OCI-LY7 (cell line): ENCODE measurements around the gene PCDHGB5. TPM values are rescaled to one million over a fixed set of nuclear protein-coding genes. Genes with fewer than 3 reads are reported as not detected.

Source experiments
- BruUV-seq: library from RNA; stranded (reverse); fragments of 400-500 nt; replicated peaks from 2 replicates; lab custom pipeline; 2021; lab: Mats Ljungman, UMichigan
- CTCF ChIA-PET: fragments of 300-600 bp; sonication (Branson Sonifier 250); formaldehyde crosslinking; loops from one replicate; lab custom pipeline; 2022; ENCODE audit warnings: antibody characterized with exemption; ENCODE audit not compliant: unreplicated experiment; lab: Charles Lee
- POLR2A ChIA-PET: fragments of 300-600 bp; sonication (Branson Sonifier 250); formaldehyde crosslinking; loops from one replicate; lab custom pipeline; 2022; ENCODE audit warnings: antibody characterized with exemption; lab: Charles Lee
- DNase-seq: peaks from one replicate; pipeline ENCODE4 v3.0.0-alpha.2; 2015; ENCODE audit warnings: low spot score
- H2AFZ ChIP-seq: fragments of 200-600 bp; sonication (generic), shearing (Covaris generic); 2 replicates; pipeline ENCODE4 v1.6.1; 2014; ENCODE audit warnings: mild to moderate bottlenecking, antibody characterized with exemption, low read length, moderate library complexity
- H3K27ac ChIP-seq: fragments of 200-600 bp; sonication (generic); 2 replicates; pipeline ENCODE4 v1.5.1; 2014; ENCODE audit warnings: mixed run types, low read depth, mild to moderate bottlenecking, moderate library complexity, low read length, inconsistent platforms; ENCODE audit not compliant: poor library complexity, severe bottlenecking
- H3K36me3 ChIP-seq: fragments of 200-600 bp; sonication (generic); 2 replicates; pipeline ENCODE4 v1.6.1; 2014; ENCODE audit warnings: mild to moderate bottlenecking, antibody characterized with exemption, low read length, moderate library complexity, mixed read lengths; ENCODE audit not compliant: insufficient read depth
- H3K4me1 ChIP-seq: fragments of 200-600 bp; sonication (generic); 2 replicates; pipeline ENCODE4 v1.5.1; 2014; ENCODE audit warnings: mild to moderate bottlenecking, low read length; ENCODE audit not compliant: insufficient read depth, poor library complexity, severe bottlenecking
- H3K4me2 ChIP-seq: fragments of 200-600 bp; sonication (generic); 2 replicates; pipeline ENCODE4 v1.6.1; 2014; ENCODE audit warnings: mild to moderate bottlenecking, low read length
- H3K4me3 ChIP-seq: fragments of 200-600 bp; sonication (generic); 2 replicates; pipeline ENCODE4 v1.5.1; 2014; ENCODE audit warnings: mild to moderate bottlenecking, low read depth, low read length; ENCODE audit not compliant: poor library complexity, severe bottlenecking
- H3K79me2 ChIP-seq: fragments of 200-600 bp; sonication (generic); 2 replicates; pipeline ENCODE4 v1.6.1; 2016; ENCODE audit warnings: low read depth, mild to moderate bottlenecking, low read length, moderate library complexity, mixed read lengths; ENCODE audit not compliant: insufficient read depth
- H3K9me2 ChIP-seq: fragments of 200-600 bp; sonication (generic); 2 replicates; pipeline ENCODE4 v1.6.1; 2016; ENCODE audit warnings: mild to moderate bottlenecking, low read length, mixed read lengths; ENCODE audit not compliant: insufficient read depth
- H3K9me3 ChIP-seq: fragments of 200-600 bp; sonication (generic); 2 replicates; pipeline ENCODE4 v1.6.1; 2014; ENCODE audit warnings: mild to moderate bottlenecking, mixed run types, low read length, mixed read lengths
- H4K20me1 ChIP-seq: fragments of 200-600 bp; sonication (generic); 2 replicates; pipeline ENCODE4 v1.6.1; 2014; ENCODE audit warnings: mild to moderate bottlenecking, antibody characterized with exemption, low read length, moderate library complexity, mixed read lengths; ENCODE audit not compliant: insufficient read depth
- CTCF ChIP-seq: fragments of 200-600 bp; sonication (generic); conservative IDR thresholded peaks from 2 replicates; pipeline ENCODE4 v1.5.1; 2014; ENCODE audit warnings: mild to moderate bottlenecking, antibody characterized with exemption, low read length, moderate library complexity, mixed read lengths
- EZH2phosphoT487 ChIP-seq: fragments of 200-600 bp; sonication (generic); IDR thresholded peaks from 2 replicates; pipeline ENCODE4 v1.6.1; 2018; ENCODE audit warnings: low read depth, borderline replicate concordance, mild to moderate bottlenecking, mixed run types, antibody characterized with exemption, low read length, moderate library complexity, mixed read lengths
- intact Hi-C: fragments of 100-400 bp; cut with micrococcal nuclease; formaldehyde crosslinking; loops from one replicate; pipeline ENCODE4 v1.10.0; 2022; ENCODE audit not compliant: unreplicated experiment
- total RNA-seq, 2 experiments: library from RNA; depleted of rRNA in 1 of 2; stranded (reverse); fragments of >200 nt in 1 of 2; shearing (Covaris generic) in 1 of 2; gene quantifications; 2 replicates each; pipeline ENCODE4 v1.2.3, GENCODE V29; 2014 to 2022

The PCDHGB5 gene
- total RNA-seq, 2 experiments from 2014 or later, result 5.1 to 8.6 TPM

DNA sequence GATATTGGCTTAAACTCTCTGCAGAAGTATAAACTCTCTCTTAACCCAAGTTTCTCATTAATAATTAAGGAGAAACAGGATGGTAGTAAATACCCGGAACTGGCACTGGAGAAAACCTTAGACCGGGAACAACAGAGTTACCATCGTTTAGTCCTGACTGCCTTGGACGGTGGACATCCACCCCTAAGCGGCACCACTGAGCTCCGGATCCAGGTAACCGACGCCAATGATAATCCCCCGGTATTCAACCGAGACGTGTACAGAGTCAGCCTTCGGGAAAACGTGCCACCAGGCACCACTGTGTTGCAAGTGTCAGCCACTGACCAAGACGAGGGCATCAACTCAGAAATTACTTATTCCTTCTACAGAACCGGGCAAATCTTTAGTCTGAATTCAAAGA lies 861 bp downstream of the PCDHGB5 start:
- H3K27ac ChIP-seq, result no peak overlapping the region
- no peak overlapping the region for H2AFZ ChIP-seq
- H3K4me2 ChIP-seq, result no peak overlapping the region
- TF ChIP-seq EZH2phosphoT487 (no peak), CTCF (no peak)
- H3K9me2 ChIP-seq, result no peaks in the 10 kb centered on the region
- POLR2A ChIA-PET, result interaction anchor here (2.3 kb wide), 1 partner anchor 159 kb away, joined by 6 read pairs; no protein-coding TSS in a partner anchor
- CTCF ChIA-PET, result interaction anchor here (1.2 kb wide), 1 partner anchor 165 kb away, joined by 4 read pairs; no protein-coding TSS in a partner anchor
- H3K36me3 ChIP-seq, result no peaks in the 10 kb centered on the region
- no peaks in the 10 kb centered on the region for H3K79me2 ChIP-seq
- H4K20me1 ChIP-seq, result no peaks in the 10 kb centered on the region
- H3K9me3 ChIP-seq, result no peaks in the 10 kb centered on the region
- intact Hi-C loops, result no loop called here
- no peaks in the 10 kb centered on the region for H3K4me1 ChIP-seq
- no peak overlapping the region for H3K4me3 ChIP-seq
- TSS peak; percentile 39 for BruUV-seq
- DNase-seq, result no peak

GRCh38 chr5:141399555-141400258 lies 2.0 kb downstream of the PCDHGB5 start:
- DNase-seq, result no peak
- H3K27ac ChIP-seq, result no peak overlapping the region
- intact Hi-C loops, result no loop called here
- TF ChIP-seq CTCF (no peak), EZH2phosphoT487 (no peak)
- no peaks in the 10 kb centered on the region for H3K79me2 ChIP-seq
- no peaks in the 10 kb centered on the region for H4K20me1 ChIP-seq
- H3K9me2 ChIP-seq, result no peaks in the 10 kb centered on the region
- no peaks in the 10 kb centered on the region for H3K36me3 ChIP-seq
- no peak overlapping the region for H3K4me3 ChIP-seq
- POLR2A ChIA-PET, result no interaction called here
- no peaks in the 10 kb centered on the region for H3K4me1 ChIP-seq
- H2AFZ ChIP-seq, result no peak overlapping the region
- CTCF ChIA-PET, result interaction anchor here (0.5 kb wide), 1 partner anchor 98 kb away, joined by 3 read pairs; no protein-coding TSS in a partner anchor
- no TSS peak for BruUV-seq
- no peaks in the 10 kb centered on the region for H3K9me3 ChIP-seq
- H3K4me2 ChIP-seq, result no peak overlapping the region
